Sigmoid colon (tissue), 7 donors: ENCODE data around the gene METTL8. TPM values are rescaled to one million over a fixed set of nuclear protein-coding genes. Genes with fewer than 3 reads are reported as not detected.
"Not testable (repeated sequence)": the region's sequence is repeated elsewhere in the genome, so short reads cannot be mapped to it uniquely, and the experiment has no call there.

Source experiments
- DNase-seq: peaks from one replicate; pipeline ENCODE4 v3.0.0-alpha.2; 2019
- H3K27ac ChIP-seq, 4 donors: fragments of 200-600 bp; sonication (generic); one replicate each; pipeline ENCODE4 v1.5.1; 2016 to 2019; ENCODE audit warnings: mild to moderate bottlenecking in 1 of 4
- H3K27me3 ChIP-seq, 3 donors: fragments of 200-600 bp; sonication (generic); one replicate each; pipeline ENCODE4 v1.5.1; 2019; ENCODE audit warnings: mild to moderate bottlenecking in 1 of 3
- H3K36me3 ChIP-seq, 4 donors: fragments of 200-600 bp; sonication (generic); one replicate each; pipeline ENCODE4 v1.5.1; 2016 to 2019
- H3K4me1 ChIP-seq, 4 donors: fragments of 200-600 bp; sonication (generic); one replicate each; pipeline ENCODE4 v1.5.1; 2017 to 2019
- H3K4me3 ChIP-seq, 4 donors: fragments of 200-600 bp; sonication (generic); one replicate each; pipeline ENCODE4 v1.5.1; 2017 to 2019; ENCODE audit warnings: mild to moderate bottlenecking in 2 of 4, moderate library complexity in 1 of 4
- H3K9me3 ChIP-seq, 4 donors: fragments of 200-600 bp in 3 of 4; sonication (generic) in 3 of 4; one replicate each; pipeline versions ENCODE4 v1.5.1 to v1.6.1; 2013 to 2019
- EP300 ChIP-seq, 4 donors: sonication (generic); formaldehyde crosslinking; IDR thresholded peaks; one replicate each; pipeline ENCODE4 v1.6.1; 2017; ENCODE audit warnings: antibody characterized with exemption in 4 of 4
- POLR2A ChIP-seq, 2 donors: fragments of 450-650 bp; IDR thresholded peaks; one replicate each; pipeline ENCODE4 v1.6.1; 2016; ENCODE audit warnings: antibody characterized with exemption in 2 of 2, mild to moderate bottlenecking in 2 of 2, moderate library complexity in 2 of 2
- POLR2AphosphoS5 ChIP-seq, 4 donors: sonication (generic); formaldehyde crosslinking; IDR thresholded peaks; one replicate each; pipeline ENCODE4 v1.6.1; 2017; ENCODE audit warnings: antibody characterized with exemption in 4 of 4
- WGBS, 2 donors: extraction: QIAGEN DNeasy Blood & Tissue Kit; methylation state at CpG; one replicate each; pipeline ENCODE4 v1.1.7; 2013; 5-methylcytosine and 5-hydroxymethylcytosine counted together
- intact Hi-C: fragments of 100-400 bp; cut with DNase I; formaldehyde crosslinking; loops from one replicate; pipeline ENCODE4 v1.15.1; 2023
- polyA plus RNA-seq, 3 donors: library from polyadenylated mRNA; stranded (reverse); fragments of 200-250 nt; gene quantifications; one replicate each; pipeline ENCODE4 v1.2.3, GENCODE V29; 2013
- total RNA-seq, 4 donors: library from RNA; depleted of rRNA; stranded (reverse); fragments of >200 nt; gene quantifications; one replicate each; pipeline ENCODE4 v1.1.0, GENCODE V29; 2016
- TF ChIP-seq, protein P1 (sequence below), 4 experiments: fragments of 450-650 bp in 3 of 4; fragments of 200-600 bp in 1 of 4; IDR thresholded peaks; one replicate each; pipeline ENCODE4 v1.5.1; 2016 to 2019; ENCODE audit warnings: antibody characterized with exemption in 4 of 4, mild to moderate bottlenecking in 3 of 4, moderate library complexity in 2 of 4
- donor health status: healthy with polysubstance abuse.
- donor health status: Bipolar disorder and iron deficiency.
- donor health status: healthy.

Gene METTL8
- total and polyA plus RNA-seq, 7 donors = 3.0 to 42.7 (median 30.1) TPM

DNA sequence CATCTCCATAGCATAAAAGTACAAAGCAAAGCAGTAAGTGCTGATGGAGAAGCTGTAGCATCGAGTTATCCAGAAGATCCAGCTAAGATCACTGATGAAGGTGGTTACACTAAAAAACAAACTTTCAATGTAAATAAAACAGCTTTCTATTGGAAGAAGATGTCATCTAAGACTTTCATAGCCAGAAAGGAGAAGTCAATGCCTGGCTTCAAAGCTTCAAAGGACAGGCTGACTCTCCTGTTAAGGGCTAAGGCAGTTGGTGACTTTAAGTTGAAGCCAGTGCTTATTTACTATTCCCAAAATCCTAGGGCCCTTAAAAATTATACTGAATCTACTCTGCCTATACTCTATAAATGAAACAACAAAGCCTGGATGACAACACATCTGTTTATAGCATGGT lies 44.0 kb downstream of the METTL8 start:
- H3K27ac ChIP-seq = no peak overlapping the region
- no peak overlapping the region for H3K4me3 ChIP-seq
- peaks cover 0 to 12% (median 4%) of the 10 kb centered on the region in 4 donors for H3K4me1 ChIP-seq
- TF ChIP-seq POLR2A (IDR thresholded peaks at IDR 0.05) (no peak), POLR2AphosphoS5 (IDR thresholded peaks at IDR 0.05) (no peak), EP300 (IDR thresholded peaks at IDR 0.05) (no peak)
- TF ChIP-seq, protein P1, sequence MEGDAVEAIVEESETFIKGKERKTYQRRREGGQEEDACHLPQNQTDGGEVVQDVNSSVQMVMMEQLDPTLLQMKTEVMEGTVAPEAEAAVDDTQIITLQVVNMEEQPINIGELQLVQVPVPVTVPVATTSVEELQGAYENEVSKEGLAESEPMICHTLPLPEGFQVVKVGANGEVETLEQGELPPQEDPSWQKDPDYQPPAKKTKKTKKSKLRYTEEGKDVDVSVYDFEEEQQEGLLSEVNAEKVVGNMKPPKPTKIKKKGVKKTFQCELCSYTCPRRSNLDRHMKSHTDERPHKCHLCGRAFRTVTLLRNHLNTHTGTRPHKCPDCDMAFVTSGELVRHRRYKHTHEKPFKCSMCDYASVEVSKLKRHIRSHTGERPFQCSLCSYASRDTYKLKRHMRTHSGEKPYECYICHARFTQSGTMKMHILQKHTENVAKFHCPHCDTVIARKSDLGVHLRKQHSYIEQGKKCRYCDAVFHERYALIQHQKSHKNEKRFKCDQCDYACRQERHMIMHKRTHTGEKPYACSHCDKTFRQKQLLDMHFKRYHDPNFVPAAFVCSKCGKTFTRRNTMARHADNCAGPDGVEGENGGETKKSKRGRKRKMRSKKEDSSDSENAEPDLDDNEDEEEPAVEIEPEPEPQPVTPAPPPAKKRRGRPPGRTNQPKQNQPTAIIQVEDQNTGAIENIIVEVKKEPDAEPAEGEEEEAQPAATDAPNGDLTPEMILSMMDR (IDR thresholded peaks at IDR 0.05) = no peak
- DNase-seq = no peak
- 92 to 93% methylated on average over 1 of the region's 1 CpG for WGBS, 2 donors
- no peaks in the 10 kb centered on the region for H3K9me3 ChIP-seq
- intact Hi-C loops = no loop called here
- H3K36me3 ChIP-seq = no peaks in the 10 kb centered on the region
- H3K27me3 ChIP-seq = no peaks in the 10 kb centered on the region

DNA sequence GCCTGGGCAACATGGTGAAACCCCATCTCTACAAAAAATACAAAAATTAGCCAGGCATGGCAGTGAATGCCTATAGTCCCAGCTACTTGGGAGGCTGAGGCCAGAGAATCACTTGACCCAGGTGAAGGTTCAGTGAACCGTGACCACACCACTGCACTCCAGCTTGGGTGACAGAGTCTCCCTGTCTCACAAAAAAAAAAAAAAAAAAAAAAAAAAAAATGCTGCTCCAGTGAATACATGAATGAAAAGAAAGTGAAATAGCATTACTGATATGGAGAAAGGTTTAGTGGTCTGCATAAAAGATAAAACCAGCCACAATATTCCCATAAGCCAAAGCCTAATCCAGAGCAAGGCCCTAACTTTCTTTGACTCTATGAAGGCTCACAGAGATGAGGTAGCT lies 44.5 kb downstream of the METTL8 start:
- TF ChIP-seq EP300 (IDR thresholded peaks at IDR 0.05) (no peak), POLR2AphosphoS5 (IDR thresholded peaks at IDR 0.05) (no peak), POLR2A (IDR thresholded peaks at IDR 0.05) (no peak)
- TF ChIP-seq, protein P1 (IDR thresholded peaks at IDR 0.05) = no peak
- 83 to 95% methylated on average over 1 of the region's 1 CpG for whole genome bisulfite sequencing, 2 donors

DNA sequence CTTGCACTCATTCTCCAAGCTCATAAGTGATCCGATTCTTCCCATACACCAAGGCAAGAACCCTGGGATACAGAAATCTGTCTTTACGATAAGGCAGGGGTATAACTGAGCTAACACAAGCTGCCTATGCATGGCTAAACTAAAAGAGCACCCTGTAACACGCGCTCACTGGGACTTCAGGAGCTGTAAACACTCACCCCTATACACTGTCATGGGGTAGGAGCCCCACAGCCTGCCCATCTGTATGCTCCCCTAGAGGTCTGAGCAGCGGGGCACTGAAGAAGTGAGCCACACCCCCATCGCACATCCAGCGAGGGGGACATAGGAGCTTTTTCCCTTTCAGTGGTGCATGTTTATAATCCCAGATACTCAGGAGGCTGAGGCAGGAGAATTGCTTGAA lies 46.7 kb downstream of the METTL8 start:
- Histone ChIP-seq H3K9me3 (no peaks in the 10 kb centered on the region), H3K4me1 (peaks cover 0 to 9% (median 4%) of the 10 kb centered on the region in 4 donors), H3K27me3 (no peaks in the 10 kb centered on the region), H3K4me3 (no peak overlapping the region), H3K36me3 (no peaks in the 10 kb centered on the region), H3K27ac (no peak overlapping the region)
- WGBS, 2 donors = 95 to 96% methylated on average over 7 of the region's 7 CpGs
- DNase-seq = no peak
- TF ChIP-seq POLR2A (IDR thresholded peaks at IDR 0.05) (no peak), EP300 (IDR thresholded peaks at IDR 0.05) (no peak), POLR2AphosphoS5 (IDR thresholded peaks at IDR 0.05) (no peak)
- TF ChIP-seq, protein P1 (IDR thresholded peaks at IDR 0.05) = no peak
- intact Hi-C loops = no loop called here

More for the DNA sequence above, 44.5 kb downstream of the METTL8 start:
- intact Hi-C loops = no loop called here
- no peak for DNase-seq
- Histone ChIP-seq H3K36me3 (no peaks in the 10 kb centered on the region), H3K27me3 (no peaks in the 10 kb centered on the region), H3K4me1 (peaks cover 0 to 9% (median 4%) of the 10 kb centered on the region in 4 donors), H3K27ac (no peak overlapping the region), H3K4me3 (no peak overlapping the region), H3K9me3 (no peaks in the 10 kb centered on the region)

DNA sequence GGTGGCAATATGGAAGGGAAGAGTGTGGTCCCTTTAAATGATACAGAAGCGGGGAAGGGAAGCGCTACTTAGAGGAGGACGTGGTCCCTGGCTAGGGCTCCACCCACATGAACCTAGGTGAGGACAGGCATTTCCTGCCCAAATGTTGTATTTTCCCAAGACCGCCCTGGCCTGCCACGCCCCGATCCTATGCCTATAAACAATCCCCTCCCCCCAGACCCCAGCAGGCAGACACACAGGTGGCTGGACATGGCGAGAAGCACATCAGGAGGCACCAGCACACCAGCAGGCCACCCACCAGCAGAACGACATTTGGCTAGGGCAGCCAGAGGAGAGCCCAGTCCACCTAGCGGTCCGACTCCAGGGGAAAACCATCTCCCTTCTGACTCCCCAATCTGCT lies 47.2 kb downstream of the METTL8 start:
- TF ChIP-seq POLR2AphosphoS5 (IDR thresholded peaks at IDR 0.05) (no peak), EP300 (IDR thresholded peaks at IDR 0.05) (no peak), POLR2A (IDR thresholded peaks at IDR 0.05) (no peak)
- TF ChIP-seq, protein P1 (IDR thresholded peaks at IDR 0.05) = no peak
- 89 to 92% methylated on average over 10 of the region's 10 CpGs for WGBS, 2 donors

DNA sequence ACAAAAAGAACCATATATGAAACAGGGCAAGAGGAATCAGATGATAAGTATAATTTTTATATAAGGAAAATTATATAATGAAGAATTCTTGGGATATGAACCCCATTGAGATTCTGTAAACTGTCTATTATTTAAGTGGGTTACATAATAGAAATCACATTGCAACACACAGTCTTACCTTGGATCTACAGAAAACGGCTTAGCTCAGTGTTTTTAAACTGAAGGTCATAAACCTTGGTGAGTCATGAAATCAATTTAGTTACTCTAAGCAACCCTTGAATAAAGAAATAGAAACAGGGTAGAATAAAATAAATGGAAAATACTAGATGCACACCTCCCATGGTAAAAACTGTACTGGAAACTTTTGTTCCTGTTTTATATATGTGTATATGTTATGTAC lies 50.7 kb downstream of the METTL8 start:
- TF ChIP-seq POLR2A (IDR thresholded peaks at IDR 0.05) = no peak
- TF ChIP-seq POLR2AphosphoS5 (IDR thresholded peaks at IDR 0.05) = no peak
- TF ChIP-seq, protein P1 (IDR thresholded peaks at IDR 0.05) = no peak
- no peak for TF ChIP-seq EP300 (IDR thresholded peaks at IDR 0.05)
- no peak for DNase-seq
- H3K27me3 ChIP-seq = no peaks in the 10 kb centered on the region
- intact Hi-C loops = no loop called here
- H3K27ac ChIP-seq = no peak overlapping the region
- H3K9me3 ChIP-seq = peaks cover 0 to 6% (median 1%) of the 10 kb centered on the region in 4 donors
- WGBS, 2 donors = 19 to 65% methylated on average over 1 of the region's 1 CpG
- H3K4me1 ChIP-seq = peaks cover 0 to 7% (median 0%) of the 10 kb centered on the region in 4 donors
- H3K4me3 ChIP-seq = no peak overlapping the region
- H3K36me3 ChIP-seq = no peaks in the 10 kb centered on the region

More for the DNA sequence above, 47.2 kb downstream of the METTL8 start:
- intact Hi-C loops = no loop called here
- Histone ChIP-seq H3K27ac (no peak overlapping the region), H3K4me3 (no peak overlapping the region), H3K9me3 (no peaks in the 10 kb centered on the region), H3K27me3 (no peaks in the 10 kb centered on the region), H3K4me1 (peaks cover 0 to 8% (median 4%) of the 10 kb centered on the region in 4 donors), H3K36me3 (no peaks in the 10 kb centered on the region)
- DNase-seq = no peak

DNA sequence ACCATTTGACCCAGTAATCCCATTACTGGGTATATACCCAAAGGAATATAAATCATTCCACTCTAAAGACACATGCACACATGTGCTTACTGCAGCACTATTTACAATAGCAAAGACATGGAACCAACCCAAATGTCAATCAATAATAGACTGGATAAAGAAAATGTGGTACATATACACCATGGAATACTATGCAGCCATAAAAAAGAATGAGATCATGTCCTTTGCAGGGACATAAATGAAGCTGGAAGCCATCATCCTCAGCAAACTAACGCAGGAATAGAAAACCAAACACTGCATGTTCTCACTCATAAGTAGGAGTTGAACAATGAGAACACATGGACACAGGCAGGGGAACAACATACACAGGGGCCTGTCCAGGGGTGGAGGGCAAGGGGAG lies 51.6 kb downstream of the METTL8 start:
- H3K27me3 ChIP-seq, H3K27ac ChIP-seq, H3K4me1 ChIP-seq, DNase-seq, intact Hi-C loops, H3K9me3 ChIP-seq, H3K4me3 ChIP-seq, H3K36me3 ChIP-seq: not testable (repeated sequence)
- WGBS, 2 donors = 97 to 100% methylated on average over 1 of the region's 1 CpG

DNA sequence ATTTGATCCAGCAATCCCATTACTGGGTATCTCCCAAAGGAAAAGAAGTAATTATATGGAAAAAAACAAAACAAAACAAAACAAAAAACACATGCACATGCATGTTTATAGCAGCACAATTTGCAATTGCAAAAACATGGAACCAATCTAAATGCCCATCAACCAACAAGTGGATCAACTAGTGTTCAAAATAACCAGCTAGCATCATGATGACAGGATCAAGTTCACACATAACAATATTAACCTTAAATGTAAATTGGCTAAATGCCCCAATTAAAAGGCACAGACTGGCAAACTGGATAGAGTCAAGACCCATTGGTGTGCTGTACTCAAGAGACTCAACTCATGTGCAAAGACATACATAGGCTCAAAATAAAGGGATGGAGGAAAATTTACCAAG lies 55.9 kb downstream of the METTL8 start:
- H3K4me1 ChIP-seq, H3K36me3 ChIP-seq, H3K9me3 ChIP-seq, intact Hi-C loops, H3K27ac ChIP-seq, H3K27me3 ChIP-seq, DNase-seq, H3K4me3 ChIP-seq: not testable (repeated sequence)
